NCI-H446 treated with DMSO at 0.1 percent for 48 hours (cell line): ENCODE measurements around the gene PUM2.
"Not testable (repeated sequence)": the region's sequence is repeated elsewhere in the genome, so short reads cannot be mapped to it uniquely, and the experiment has no call there.

ENCODE experiments used
- DNase-seq: peaks from one replicate; lab custom pipeline; 2025; lab: John Stamatoyannopoulos, UW

The PUM2 gene

GRCh38 chr2:20288642-20289340, 61.9 kb downstream of the PUM2 start:
- no peak for DNase-seq

DNA sequence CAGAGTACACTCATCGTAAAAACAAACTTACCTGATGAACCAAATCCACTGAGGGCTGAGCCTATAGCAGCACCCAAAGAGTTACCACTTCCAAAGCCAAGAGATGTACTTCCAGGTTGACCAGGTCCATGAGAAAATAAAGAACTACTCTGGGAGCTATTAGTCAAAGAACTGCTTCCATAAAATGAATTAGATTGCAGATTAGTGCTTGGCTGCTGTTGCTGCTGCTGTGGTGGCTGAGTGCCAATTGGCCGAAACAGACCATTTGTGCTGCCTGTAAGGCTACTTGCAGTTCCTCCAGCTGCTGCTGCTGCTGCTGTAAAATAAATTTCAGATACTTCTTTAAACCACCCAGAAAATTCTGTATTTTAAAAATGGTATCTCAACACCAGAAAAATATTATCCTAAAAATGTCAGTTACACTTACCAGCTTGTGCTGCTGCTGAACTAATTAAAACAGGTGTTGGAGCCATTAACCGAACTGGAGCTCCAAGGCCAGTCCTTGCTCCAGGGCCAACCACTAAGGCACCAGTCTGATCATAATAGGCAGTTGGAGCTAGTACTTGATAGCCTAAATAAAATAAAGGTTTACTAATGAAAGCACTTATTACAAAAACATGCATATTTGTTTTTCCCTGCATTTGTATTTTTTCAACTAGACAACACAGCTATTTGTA, 67.6 kb downstream of the PUM2 start:
- peak; percentile 8 for DNase-seq

GRCh38 chr2:20281876-20282275, 68.8 kb downstream of the PUM2 start:
- DNase-seq = no peak

- DNase-seq = no peak
Observed at GRCh38 chr2:20273042-20273441, 77.6 kb downstream of the PUM2 start.

DNA sequence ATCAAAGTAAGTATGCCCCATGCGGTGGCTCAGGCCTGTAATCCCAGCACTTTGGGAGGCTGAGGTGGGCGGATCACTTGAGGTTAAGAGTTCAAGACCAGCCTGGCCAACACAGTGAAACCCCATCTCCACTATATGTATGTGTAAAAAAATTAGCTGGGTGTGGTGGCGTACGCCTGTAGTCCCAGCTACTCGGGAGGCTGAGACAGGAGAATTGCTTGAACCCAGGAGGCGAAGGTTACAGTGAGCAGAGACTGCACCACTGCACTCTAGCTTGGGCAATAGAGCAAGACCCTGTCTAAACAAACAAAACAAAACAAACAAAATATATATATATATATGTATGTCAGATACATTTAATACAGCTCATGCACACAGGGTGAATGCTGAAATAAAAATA, 82.3 kb downstream of the PUM2 start:
- not testable (repeated sequence) for DNase-seq

GRCh38 chr2:20267529-20267928, 83.1 kb downstream of the PUM2 start:
- no peak for DNase-seq

GRCh38 chr2:20264629-20265028, 86.0 kb downstream of the PUM2 start:
- no peak for DNase-seq

DNA sequence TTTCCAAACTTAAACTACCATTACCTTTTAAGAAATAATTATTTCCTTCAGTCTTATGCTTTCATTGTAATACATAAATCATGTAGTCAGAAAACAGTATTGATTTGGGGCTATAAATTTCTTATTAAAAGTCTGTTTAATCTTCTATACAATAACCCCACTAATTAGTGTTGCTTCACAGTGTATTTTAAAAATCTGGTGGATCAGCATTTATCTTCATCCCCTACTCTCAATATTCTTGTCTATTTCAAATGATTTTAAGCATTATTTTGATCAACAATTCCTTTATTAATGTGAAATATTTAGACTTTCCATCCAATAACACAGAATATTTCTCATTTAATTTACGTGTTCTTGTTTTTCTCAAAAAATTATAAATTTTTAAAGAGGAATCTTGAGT, 93.2 kb downstream of the PUM2 start:
- no peak for DNase-seq

DNA sequence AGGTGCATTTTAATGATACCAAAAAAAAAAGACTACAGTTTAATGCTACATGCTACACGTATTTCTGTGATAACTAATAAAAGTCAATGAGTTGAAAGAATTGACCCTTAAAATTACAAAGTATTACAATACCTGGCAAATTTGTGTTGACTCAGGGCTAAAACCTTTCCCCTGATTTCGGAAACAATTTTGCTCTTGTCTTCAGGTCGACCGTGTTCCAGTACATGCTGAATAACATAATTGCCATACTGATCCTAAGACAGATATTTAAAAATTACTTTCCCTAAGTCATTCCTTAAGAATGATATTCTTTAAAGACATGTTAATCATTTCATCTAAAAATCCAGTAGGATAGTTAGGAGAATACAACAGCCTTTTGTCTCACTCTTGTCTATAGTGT, 95.9 kb downstream of the PUM2 start:
- no peak for DNase-seq

- DNase-seq = no peak
Observed at GRCh38 chr2:20250436-20250835, 100.2 kb downstream of the PUM2 start.

GRCh38 chr2:20249170-20249569, 101.5 kb downstream of the PUM2 start:
- no peak for DNase-seq

GRCh38 chr2:20247084-20247483, 103.6 kb downstream of the PUM2 start:
- DNase-seq = no peak

GRCh38 chr2:20243637-20244036, 107.0 kb downstream of the PUM2 start:
- DNase-seq = not testable (repeated sequence)

DNA sequence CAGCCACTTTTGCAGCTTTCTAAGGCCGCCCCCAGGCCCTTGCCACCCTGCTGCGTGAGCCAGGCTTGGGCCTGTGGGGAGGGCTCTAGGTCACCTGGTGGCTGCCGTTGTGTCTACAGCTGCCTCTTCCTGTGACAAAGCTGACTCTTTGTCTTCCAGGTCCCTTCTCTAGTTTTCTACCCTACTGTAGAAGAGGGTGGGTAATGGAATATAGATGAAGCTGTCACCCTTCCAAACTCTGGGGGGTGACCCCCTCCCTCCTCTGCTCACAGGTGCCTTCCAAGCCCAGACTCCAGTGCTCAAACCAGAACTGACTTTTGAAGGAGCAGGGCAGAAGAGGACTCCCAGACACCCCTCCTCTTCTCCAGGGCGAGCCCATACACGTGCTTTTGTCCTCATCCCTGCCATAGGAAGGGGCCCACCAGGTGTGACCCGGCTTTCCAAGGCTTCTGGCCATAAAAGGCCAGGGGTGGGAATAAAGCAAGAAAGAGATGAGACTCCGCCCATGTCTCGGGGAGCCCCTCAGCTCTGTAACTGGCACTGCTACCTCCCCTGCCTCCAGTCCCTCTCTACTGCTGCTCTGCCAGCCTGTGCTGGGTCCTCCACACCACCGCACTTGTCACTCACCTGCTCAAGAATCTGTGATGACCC, 107.8 kb downstream of the PUM2 start:
- DNase-seq = no peak

DNA sequence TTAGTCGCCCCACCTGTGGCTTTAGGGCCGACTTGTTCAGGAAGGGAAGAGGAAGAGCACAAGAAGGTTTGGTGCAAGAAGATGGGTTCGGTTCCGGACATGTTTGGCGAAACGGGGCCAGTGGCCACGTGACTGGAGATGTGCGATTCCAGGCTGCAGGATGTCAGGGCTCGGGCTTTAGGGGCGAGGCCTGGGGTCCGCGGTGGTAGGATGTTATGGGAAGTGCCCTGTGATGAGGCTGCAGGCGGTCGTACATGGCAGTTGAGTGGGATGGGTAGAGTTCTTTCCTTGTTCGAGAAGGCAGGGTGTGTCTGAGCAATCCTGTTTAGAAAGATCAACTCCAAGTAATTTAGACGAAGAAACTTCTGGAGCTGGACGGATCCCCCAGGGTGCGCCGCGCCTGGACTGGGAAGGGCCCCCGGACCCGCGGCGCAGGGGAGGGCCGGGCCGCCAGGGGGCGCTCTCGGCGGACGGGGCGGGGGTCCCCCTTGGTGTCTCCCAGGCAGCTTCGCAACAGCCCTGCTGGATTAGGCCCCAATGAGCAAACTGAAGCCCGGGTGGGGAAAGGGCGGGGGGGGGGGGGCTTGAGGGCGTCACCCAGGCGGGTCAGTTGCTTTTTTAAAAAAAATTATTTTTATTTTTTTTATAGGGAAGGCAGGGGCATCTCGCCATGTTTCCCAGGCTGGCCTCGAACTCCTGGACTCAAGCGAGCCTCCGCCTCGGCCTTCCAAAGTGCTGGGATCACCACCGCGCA, 108.5 kb downstream of the PUM2 start:
- DNase-seq = no peak

GRCh38 chr2:20240291-20240690, 110.4 kb downstream of the PUM2 start:
- DNase-seq = not testable (repeated sequence)

DNA sequence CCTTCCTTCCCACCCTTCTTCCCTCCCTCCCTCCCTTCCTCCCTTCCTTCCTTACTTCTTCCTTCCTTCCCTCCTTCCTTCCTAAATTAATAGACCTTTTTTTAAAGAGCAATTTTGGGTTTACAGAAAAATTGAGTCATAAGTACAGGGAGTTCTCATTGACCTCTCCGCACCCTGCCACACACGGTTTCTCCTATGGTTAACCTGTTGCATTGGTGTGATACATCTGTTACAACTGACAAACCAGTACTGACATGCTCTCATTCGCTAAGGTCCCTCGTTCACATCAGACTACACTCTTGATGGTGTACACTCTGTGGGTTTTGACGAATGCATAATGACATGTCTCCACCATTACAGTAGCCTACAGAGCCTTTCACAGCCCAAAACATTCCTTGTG, 114.1 kb downstream of the PUM2 start:
- DNase-seq = no peak

DNA sequence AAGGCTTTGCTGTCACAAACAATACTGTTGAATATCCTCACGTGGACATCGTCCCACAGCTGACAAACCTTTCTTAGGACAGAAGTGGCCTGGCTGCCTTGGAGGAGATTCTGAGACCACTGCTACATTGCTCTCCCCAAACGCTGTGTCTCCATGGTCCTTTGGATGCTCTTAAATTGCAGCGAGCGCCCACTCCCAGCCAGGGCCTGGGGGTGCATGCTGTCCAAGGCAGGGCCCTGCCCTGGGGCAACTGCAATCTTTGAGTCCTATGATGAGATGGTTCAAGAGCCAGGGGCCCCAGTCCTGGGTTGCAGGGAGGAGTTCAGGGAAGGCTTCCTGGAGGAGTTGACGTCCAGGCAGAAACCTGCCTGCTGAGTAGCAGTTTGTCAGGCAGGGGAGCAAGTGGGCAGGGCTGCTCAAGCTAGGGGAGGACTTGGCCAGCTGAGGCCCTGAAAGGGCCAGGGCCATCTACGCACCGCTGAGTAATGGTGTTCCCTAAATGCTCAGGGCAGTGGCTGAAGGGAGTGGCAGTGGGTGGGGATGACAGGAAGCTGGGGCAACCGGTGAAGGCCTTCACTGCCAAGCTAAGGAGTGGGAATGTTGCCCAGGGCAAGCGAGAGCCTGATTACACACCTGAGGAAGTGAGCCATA, 114.9 kb downstream of the PUM2 start:
- no peak for DNase-seq

DNA sequence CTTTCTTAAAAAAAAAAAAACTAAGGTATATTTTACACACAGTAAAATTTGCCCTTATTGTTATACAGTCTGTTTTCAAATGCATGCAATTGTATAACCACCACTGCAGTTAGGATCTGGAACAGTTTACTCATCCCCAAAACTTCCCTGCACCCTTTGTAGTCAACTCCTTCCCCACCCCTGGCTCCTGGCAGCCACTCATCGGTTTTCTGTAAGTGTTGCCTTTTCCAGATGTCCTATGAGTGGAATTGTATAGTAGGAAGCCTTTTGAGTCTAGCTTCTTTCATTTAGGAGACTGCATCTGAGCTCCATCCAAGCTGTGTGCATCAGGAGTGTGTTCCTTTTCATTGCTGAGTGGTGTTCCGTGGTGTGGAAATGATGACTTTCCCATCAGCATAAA, 116.0 kb downstream of the PUM2 start:
- DNase-seq = not testable (repeated sequence)

GRCh38 chr2:20232837-20233207, 117.8 kb downstream of the PUM2 start:
- DNase-seq = no peak

DNA sequence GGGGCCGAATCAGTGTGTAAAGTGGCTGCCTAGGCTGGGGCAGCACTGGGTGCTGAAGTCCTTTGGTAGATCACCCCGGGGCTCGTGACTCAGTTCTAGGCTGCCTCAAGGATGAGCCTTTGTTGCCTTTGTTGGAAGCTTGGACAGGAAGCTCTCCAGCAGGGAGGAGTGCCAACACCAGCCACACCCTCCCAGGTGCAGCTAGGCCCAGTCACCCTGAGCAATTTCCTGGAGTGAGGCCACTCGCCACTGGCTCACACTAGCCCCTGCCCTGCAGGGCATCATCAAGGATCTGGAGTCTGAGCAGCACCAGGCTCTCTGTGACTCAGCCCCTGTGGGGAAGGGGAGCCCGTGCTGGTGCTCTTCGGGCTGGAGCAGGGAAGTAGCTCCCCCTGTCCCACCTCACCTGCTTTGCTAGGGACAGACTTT, 119.0 kb downstream of the PUM2 start:
- no peak for DNase-seq

- no peak for DNase-seq
Observed at GRCh38 chr2:20231159-20231558, 119.5 kb downstream of the PUM2 start.
